ENCODE results near the gene TGFB1.

TGFB1 gene

GRCh38 chr19:41319500-41320184 lies 34.1 kb downstream of the TGFB1 start:
- DNase-seq = no peak

GRCh38 chr19:41318696-41319499 lies 34.8 kb downstream of the TGFB1 start:
- no peak for DNase-seq

- no peak for DNase-seq
These were observed 37.3 kb downstream of the TGFB1 start for GRCh38 chr19:41316306-41316920.

- no peak for DNase-seq
These were observed 42.1 kb downstream of the TGFB1 start for GRCh38 chr19:41311613-41312012.

GRCh38 chr19:41311072-41311471 lies 42.6 kb downstream of the TGFB1 start:
- DNase-seq = no peak

- peak; percentile 87 to 91 for DNase-seq
These were observed 43.5 kb downstream of the TGFB1 start, which contains the start of gene CCDC97 for GRCh38 chr19:41310033-41310831. TSS of gene CCDC97 (plus strand) at chr19:41310172. CDS start at chr19:41310311, 139 bp downstream.

- DNase-seq = no peak
These were observed 44.3 kb downstream of the TGFB1 start for GRCh38 chr19:41309180-41310032.

GRCh38 chr19:41308450-41309179 lies 45.1 kb downstream of the TGFB1 start:
- DNase-seq = peak; percentile 72 to 88

GRCh38 chr19:41307954-41308449 lies 45.7 kb downstream of the TGFB1 start:
- DNase-seq = no peak

- no peak for DNase-seq
These were observed 46.4 kb downstream of the TGFB1 start for GRCh38 chr19:41307090-41307875.

- DNase-seq = no peak
These were observed 47.6 kb downstream of the TGFB1 start for GRCh38 chr19:41305927-41306793.

GRCh38 chr19:41304706-41305483 lies 48.8 kb downstream of the TGFB1 start:
- DNase-seq = no peak

GRCh38 chr19:41303954-41304353 lies 49.8 kb downstream of the TGFB1 start:
- no peak for DNase-seq

- DNase-seq = no peak
These were observed 50.9 kb downstream of the TGFB1 start for GRCh38 chr19:41302624-41303351.

GRCh38 chr19:41300555-41300954 lies 53.2 kb downstream of the TGFB1 start:
- no peak for DNase-seq

- DNase-seq = no peak
These were observed 54.0 kb downstream of the TGFB1 start for GRCh38 chr19:41299755-41300089.

GRCh38 chr19:41299046-41299754 lies 54.5 kb downstream of the TGFB1 start:
- no peak for DNase-seq

Measured in NCI-H187 (cell line).